ENCODE results near the gene MRPL39.

GRCh38 chr21:25582164-25582790 is 25.0 kb downstream of the MRPL39 start:
- no peak for TF ChIP-seq ZNF274 (IDR thresholded peaks at IDR 0.05; ENCODE audit: low read depth, low read length)
- TF ChIP-seq SUZ12 (IDR thresholded peaks at IDR 0.05; ENCODE audit: extremely low read depth, insufficient read depth, insufficient read length) = no peak
